ENCODE results near the gene DNAH8.

Gene DNAH8

GRCh38 chr6:39056681-39057080 is 341.6 kb downstream of the DNAH8 start:
- DNase-seq, result no peak

- no peak for DNase-seq
Measured at GRCh38 chr6:39057251-39058155, 342.4 kb downstream of the DNAH8 start.

GRCh38 chr6:39058471-39059147 is 343.5 kb downstream of the DNAH8 start:
- DNase-seq, result no peak

GRCh38 chr6:39059496-39060310 is 344.6 kb downstream of the DNAH8 start:
- DNase-seq, result no peak

- no peak for DNase-seq
Measured at GRCh38 chr6:39060467-39061160, 345.5 kb downstream of the DNAH8 start.

- DNase-seq, result no peak
Measured at GRCh38 chr6:39061182-39061581, 346.1 kb downstream of the DNAH8 start.

GRCh38 chr6:39061588-39061987 is 346.5 kb downstream of the DNAH8 start:
- no peak for DNase-seq

- DNase-seq, result no peak
Measured at GRCh38 chr6:39062014-39062740, 347.1 kb downstream of the DNAH8 start.

GRCh38 chr6:39063526-39063925 is 348.4 kb downstream of the DNAH8 start:
- DNase-seq, result no peak

GRCh38 chr6:39065561-39065960 is 350.4 kb downstream of the DNAH8 start:
- no peak for DNase-seq

- DNase-seq, result no peak
Measured at GRCh38 chr6:39068391-39068790, 353.3 kb downstream of the DNAH8 start.

GRCh38 chr6:39072830-39073229 is 357.7 kb downstream of the DNAH8 start:
- no peak for DNase-seq

- DNase-seq, result no peak
Measured at GRCh38 chr6:39073471-39074355, 358.6 kb downstream of the DNAH8 start.

GRCh38 chr6:39074486-39074885 is 359.4 kb downstream of the DNAH8 start:
- no peak for DNase-seq

GRCh38 chr6:39075010-39075686 is 360.0 kb downstream of the DNAH8 start:
- DNase-seq, result no peak

- DNase-seq, result no peak
Measured at GRCh38 chr6:39075807-39076622, 360.9 kb downstream of the DNAH8 start.

GRCh38 chr6:39076623-39077535 is 361.8 kb downstream of the DNAH8 start:
- no peak for DNase-seq

- no peak for DNase-seq
Measured at GRCh38 chr6:39077882-39078594, 362.9 kb downstream of the DNAH8 start.

All from GOT3 (cell line).